ENCODE data around the gene RPS27. TPM values are rescaled to one million over a fixed set of nuclear protein-coding genes. Genes with fewer than 3 reads are reported as not detected.

Gene RPS27
- total RNA-seq, 1 donor from 2014 or later, result 2,665 TPM

- H3K27me3 Mint-ChIP-seq (ENCODE audit: unreplicated experiment), result peaks cover 18% of the 10 kb centered on the region
- peaks cover 15% of the 10 kb centered on the region for H3K36me3 Mint-ChIP-seq (ENCODE audit: low read depth, unreplicated experiment)
- TF ChIP-seq CTCF (IDR thresholded peaks at IDR 0.05; ENCODE audit: unreplicated experiment), result no peak
- peaks cover 68% of the 10 kb centered on the region for H3K4me1 Mint-ChIP-seq (ENCODE audit: unreplicated experiment)
- peak overlapping the region; percentile 100 for H3K27ac Mint-ChIP-seq (ENCODE audit: unreplicated experiment)
- peak overlapping the region; percentile 96 for H3K4me3 Mint-ChIP-seq (ENCODE audit: unreplicated experiment)
- no peak for DNase-seq (ENCODE audit: low spot score)
- H3K9me3 Mint-ChIP-seq (ENCODE audit: unreplicated experiment), result no peaks in the 10 kb centered on the region
These were observed 29.1 kb upstream of the RPS27 start for GRCh38 chr1:153961421-153961820.

GRCh38 chr1:153962088-153963029 lies 28.2 kb upstream of the RPS27 start:
- Mint-ChIP-seq H3K27me3 (ENCODE audit: unreplicated experiment) (peaks cover 17% of the 10 kb centered on the region), H3K36me3 (ENCODE audit: low read depth, unreplicated experiment) (peaks cover 15% of the 10 kb centered on the region), H3K27ac (ENCODE audit: unreplicated experiment) (peak overlapping the region; percentile 100), H3K4me3 (ENCODE audit: unreplicated experiment) (peak overlapping the region; percentile 96), H3K9me3 (ENCODE audit: unreplicated experiment) (no peaks in the 10 kb centered on the region), H3K4me1 (ENCODE audit: unreplicated experiment) (peaks cover 65% of the 10 kb centered on the region)
- TF ChIP-seq CTCF (IDR thresholded peaks at IDR 0.05; ENCODE audit: unreplicated experiment), result no peak
- no peak for DNase-seq (ENCODE audit: low spot score)

DNA sequence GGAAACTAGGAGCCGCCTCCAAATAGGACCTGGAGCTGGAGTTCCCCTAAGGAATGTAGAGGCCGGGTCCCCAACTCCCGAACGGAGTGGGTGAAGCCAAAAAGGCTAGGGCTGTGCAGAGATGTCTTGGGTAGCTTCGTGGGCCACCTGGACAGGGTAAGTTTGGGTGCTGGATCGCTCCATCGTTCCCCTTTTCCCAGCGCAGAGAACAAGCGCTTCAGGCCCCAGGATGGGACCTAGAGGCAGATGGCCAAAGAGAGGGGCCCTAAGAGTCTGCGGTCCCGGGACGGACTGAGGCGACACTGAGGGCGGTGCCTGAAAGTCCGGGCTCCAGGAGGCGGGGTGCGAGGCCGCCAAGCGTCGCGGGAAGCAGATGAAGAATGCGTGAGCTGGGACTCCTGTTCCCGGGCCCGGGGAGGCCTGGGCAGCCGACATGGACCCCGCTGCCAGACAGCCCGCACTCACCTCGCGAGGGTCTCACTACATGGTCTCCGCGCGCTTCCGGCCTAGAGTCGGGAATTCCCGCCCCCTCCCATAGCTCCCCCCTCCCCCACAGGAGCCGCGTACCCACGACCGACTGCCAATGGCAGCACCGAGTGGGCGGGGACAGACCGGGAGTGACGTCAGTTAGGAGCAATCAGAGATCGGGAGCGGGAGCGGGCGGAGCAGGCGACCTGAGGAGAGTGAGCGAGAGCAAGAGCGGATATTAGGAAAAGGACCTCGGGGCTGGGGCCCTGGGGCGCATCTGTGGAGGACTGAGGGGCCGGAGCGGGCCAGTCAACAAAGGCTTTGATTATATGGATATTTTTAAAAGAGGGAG lies 27.3 kb upstream of the RPS27 start, which contains the start of gene SLC39A1:
Gene SLC39A1, minus strand, starts transcription at position 508 of the 820 bp plus-strand sequence. CDS start 822 bp downstream, outside the sequence.
- Mint-ChIP-seq H3K4me1 (ENCODE audit: unreplicated experiment) (peaks cover 63% of the 10 kb centered on the region), H3K36me3 (ENCODE audit: low read depth, unreplicated experiment) (peaks cover 15% of the 10 kb centered on the region), H3K4me3 (ENCODE audit: unreplicated experiment) (peak within 1 kb of the TSS; percentile 96), H3K27me3 (ENCODE audit: unreplicated experiment) (peaks cover 17% of the 10 kb centered on the region), H3K9me3 (ENCODE audit: unreplicated experiment) (no peaks in the 10 kb centered on the region), H3K27ac (ENCODE audit: unreplicated experiment) (peak within 1 kb of the TSS; percentile 100)
- TF ChIP-seq CTCF (IDR thresholded peaks at IDR 0.05; ENCODE audit: unreplicated experiment), result no peak
- DNase-seq (ENCODE audit: low spot score), result peak; percentile 96

DNA sequence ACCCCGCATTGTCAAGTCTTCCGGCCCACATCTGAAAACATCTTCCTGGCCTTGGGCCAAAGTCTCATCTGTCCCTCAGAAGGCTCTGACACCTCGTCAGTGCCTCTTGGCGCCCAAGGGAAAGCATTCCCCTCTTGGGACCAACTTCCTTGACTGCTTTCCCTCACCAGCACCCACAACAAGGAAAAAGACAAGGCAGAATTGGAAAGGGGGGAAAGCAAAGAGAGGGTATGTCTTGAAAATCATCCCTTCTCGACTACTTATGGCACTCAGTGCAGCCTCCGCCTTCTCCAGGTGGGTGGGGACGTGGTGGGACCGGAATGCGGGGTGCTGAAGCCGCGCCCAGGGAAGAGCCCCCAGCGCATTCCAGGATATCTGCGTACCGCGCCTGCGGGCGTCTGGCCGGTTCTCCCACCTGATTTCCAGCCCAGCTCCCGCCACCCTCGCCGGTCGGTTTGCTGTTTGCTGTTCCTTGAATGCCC lies 26.7 kb upstream of the RPS27 start:
- Mint-ChIP-seq H3K36me3 (ENCODE audit: low read depth, unreplicated experiment) (peaks cover 15% of the 10 kb centered on the region), H3K4me1 (ENCODE audit: unreplicated experiment) (peaks cover 66% of the 10 kb centered on the region), H3K27me3 (ENCODE audit: unreplicated experiment) (peaks cover 17% of the 10 kb centered on the region), H3K4me3 (ENCODE audit: unreplicated experiment) (peak overlapping the region; percentile 96), H3K9me3 (ENCODE audit: unreplicated experiment) (no peaks in the 10 kb centered on the region), H3K27ac (ENCODE audit: unreplicated experiment) (peak overlapping the region; percentile 100)
- peak; percentile 57 for DNase-seq (ENCODE audit: low spot score)
- no peak for TF ChIP-seq CTCF (IDR thresholded peaks at IDR 0.05; ENCODE audit: unreplicated experiment)

Measured in endothelial cell (in vitro differentiated cells).